ENCODE measurements around the gene ARHGEF37. TPM values are rescaled to one million over a fixed set of nuclear protein-coding genes. Genes with fewer than 3 reads are reported as not detected.

The ARHGEF37 gene
- total and polyA plus RNA-seq, 9 of the 15 experiments (the other 6 are each of a cell fraction or from before 2014, with no cell fraction given): 0.01 to 0.27 (median 0.05) TPM

- peak; percentile 90 for TF ChIP-seq CREM (IDR thresholded peaks at IDR 0.05; ENCODE audit: low read depth)
- TF ChIP-seq CREB1 (IDR thresholded peaks at IDR 0.05): no peak
- TF ChIP-seq CREB1 (CRISPR knock-in tag; IDR thresholded peaks at IDR 0.05): peak; percentile 80
- no peak for TF ChIP-seq RFX7 (CRISPR knock-in tag; IDR thresholded peaks at IDR 0.05)
- TF ChIP-seq FUS (optimal IDR thresholded peaks at IDR 0.05; ENCODE audit: low read depth, low read length): no peak
- no peak for TF ChIP-seq HMGXB4 (CRISPR knock-in tag; IDR thresholded peaks at IDR 0.05)
- peak; percentile 72 to 96 (median 83) for TF ChIP-seq CTCF (IDR thresholded peaks at IDR 0.05 in 2 of 3, conservative IDR thresholded peaks at IDR 0.05 in 1 of 3; ENCODE audit: insufficient read depth in 2 of 3, low read depth in 1 of 3, low read length in 3 of 3)
- no peak for TF ChIP-seq ID3 (CRISPR knock-in tag; IDR thresholded peaks at IDR 0.05)
- 0 out of 2 replicates have a peak, but pooled peaks have one; percentile 20 for TF ChIP-seq ID3 (tag; IDR thresholded peaks at IDR 0.05)
- TF ChIP-seq ATF3 (IDR thresholded peaks at IDR 0.05): no peak
- TF ChIP-seq ATF3 (CRISPR knock-in tag; conservative IDR thresholded peaks at IDR 0.05): 0 out of 2 replicates have a peak, but pooled peaks have one; percentile 40
- TF ChIP-seq XRCC4 (IDR thresholded peaks at IDR 0.05; ENCODE audit: extremely low read depth, insufficient read depth, insufficient read length): no peak
- no peak for TF ChIP-seq STAG1 (CRISPR knock-in tag; IDR thresholded peaks at IDR 0.05; ENCODE audit: borderline replicate concordance)
- no peak for TF ChIP-seq ETV1 (tag; conservative IDR thresholded peaks at IDR 0.05; ENCODE audit: low read depth)
- TF ChIP-seq ATF7 (IDR thresholded peaks at IDR 0.05): peak; percentile 43; the same call in 1 of the 2 replicates
- no peak for TF ChIP-seq SRSF9 (IDR thresholded peaks at IDR 0.05; ENCODE audit: borderline replicate concordance, low read depth, low read length)
- no peak for TF ChIP-seq MBD2 (IDR thresholded peaks at IDR 0.05; ENCODE audit: borderline replicate concordance, low read depth)
- no peak for TF ChIP-seq SAFB (IDR thresholded peaks at IDR 0.05; ENCODE audit: borderline replicate concordance, low read depth, low read length)
- peak; percentile 30; the same call in 1 of the 2 replicates for TF ChIP-seq SMC3 (conservative IDR thresholded peaks at IDR 0.05; ENCODE audit: insufficient read depth, low read depth, low read length)
- peak; percentile 24; the same call in 1 of the 2 replicates for TF ChIP-seq CXXC5 (CRISPR knock-in tag; IDR thresholded peaks at IDR 0.05)
- TF ChIP-seq RAD21 (CRISPR knock-in tag; conservative IDR thresholded peaks at IDR 0.05 in 1 of 2, IDR thresholded peaks at IDR 0.05 in 1 of 2): peak; percentile 54 to 78
- peak; percentile 47; the same call in 1 of the 2 replicates for TF ChIP-seq CC2D1A (IDR thresholded peaks at IDR 0.05)
- no peak for TF ChIP-seq PHF20 (IDR thresholded peaks at IDR 0.05; ENCODE audit: partially characterized antibody)
- 0 out of 4 replicates have a peak, but pooled peaks of 1 of the 2 experiments have one; percentile 14 for TF ChIP-seq NRF1 (conservative IDR thresholded peaks at IDR 0.05 in 1 of 2, IDR thresholded peaks at IDR 0.05 in 1 of 2)
These were observed 86.0 kb downstream of the ARHGEF37 start (continued) for GRCh38 chr5:149667084-149667828.

Measured in K562 (cell line).